HG03066 (cell line): Measurements from ENCODE around the gene CDK18.
"Not testable (repeated sequence)": the region's sequence is repeated elsewhere in the genome, so short reads cannot be mapped to it uniquely, and the experiment has no call there.

ENCODE experiments used
- ATAC-seq: cut with Tn5 transposase; IDR thresholded peaks from one replicate; pipeline ENCODE4 v1.9.1; 2021; ENCODE audit warnings: low read depth; ENCODE audit not compliant: unreplicated experiment

CDK18 gene

GRCh38 chr1:205504311-205505075 is at the start of gene CDK18:
Gene CDK18 (plus strand): TSS chr1:205504669. CDS start chr1:205523168, 18,499 bp downstream.
- ATAC-seq, result no peak

GRCh38 chr1:205454903-205455335 is 49.5 kb upstream of the CDK18 start:
- ATAC-seq, result no peak

GRCh38 chr1:205455581-205456382 is 48.7 kb upstream of the CDK18 start, which contains the start of gene BLACAT1:
Gene BLACAT1 (minus strand): TSS chr1:205456045.
- no peak for ATAC-seq

- no peak for ATAC-seq
Observed at GRCh38 chr1:205456383-205456867, 48.0 kb upstream of the CDK18 start.

- no peak for ATAC-seq
Observed at GRCh38 chr1:205456868-205457745, 47.4 kb upstream of the CDK18 start.

GRCh38 chr1:205458777-205459566 is 45.5 kb upstream of the CDK18 start:
- ATAC-seq, result no peak

GRCh38 chr1:205465392-205465791 is 39.1 kb upstream of the CDK18 start:
- no peak for ATAC-seq

GRCh38 chr1:205466595-205467220 is 37.8 kb upstream of the CDK18 start:
- ATAC-seq, result no peak

GRCh38 chr1:205470131-205470530 is 34.3 kb upstream of the CDK18 start:
- no peak for ATAC-seq

- ATAC-seq, result no peak
Observed at GRCh38 chr1:205472737-205473441, 31.6 kb upstream of the CDK18 start.

GRCh38 chr1:205473475-205473874 is 31.0 kb upstream of the CDK18 start:
- no peak for ATAC-seq

- ATAC-seq, result no peak
Observed at GRCh38 chr1:205473966-205474365, 30.5 kb upstream of the CDK18 start.

- ATAC-seq, result no peak
Observed at GRCh38 chr1:205474571-205474970, 29.9 kb upstream of the CDK18 start.

- no peak for ATAC-seq
Observed at GRCh38 chr1:205475855-205476254, 28.6 kb upstream of the CDK18 start.

GRCh38 chr1:205476648-205477047 is 27.8 kb upstream of the CDK18 start:
- ATAC-seq, result no peak

GRCh38 chr1:205477121-205477758 is 27.2 kb upstream of the CDK18 start:
- no peak for ATAC-seq

- ATAC-seq, result no peak
Observed at GRCh38 chr1:205477759-205478247, 26.7 kb upstream of the CDK18 start.

GRCh38 chr1:205478985-205479384 is 25.5 kb upstream of the CDK18 start:
- not testable (repeated sequence) for ATAC-seq
